Progenitor cell of endocrine pancreas (in vitro differentiated cells): ENCODE measurements around the gene PROM1. TPM values are rescaled to one million over a fixed set of nuclear protein-coding genes. Genes with fewer than 3 reads are reported as not detected.

Source experiments
- DNase-seq: peaks from one replicate; pipeline ENCODE4 v3.0.0; 2021; ENCODE audit warnings: low spot score; ENCODE audit not compliant: unreplicated experiment
- H3K27ac Mint-ChIP-seq: 2 replicates; pipeline ENCODE4 v1.8.0; 2021; ENCODE audit warnings: mild to moderate bottlenecking, moderate library complexity, mixed read lengths
- H3K27me3 Mint-ChIP-seq: 2 replicates; pipeline ENCODE4 v1.8.0; 2021; ENCODE audit warnings: mixed read lengths
- H3K36me3 Mint-ChIP-seq: 2 replicates; pipeline ENCODE4 v1.8.0; 2022; ENCODE audit warnings: mixed read lengths; ENCODE audit not compliant: insufficient read depth
- H3K4me1 Mint-ChIP-seq: 2 replicates; pipeline ENCODE4 v1.8.0; 2021; ENCODE audit warnings: low read depth, mixed read lengths
- H3K4me3 Mint-ChIP-seq: 2 replicates; pipeline ENCODE4 v1.8.0; 2021; ENCODE audit warnings: low read depth, mild to moderate bottlenecking, moderate library complexity, mixed read lengths
- H3K9me3 Mint-ChIP-seq: 2 replicates; pipeline ENCODE4 v1.8.0; 2021; ENCODE audit warnings: low read depth, mixed read lengths
- total RNA-seq: library from RNA; stranded (reverse); gene quantifications from 2 replicates; pipeline ENCODE4 v1.2.1, GENCODE V29; 2021
- TF ChIP-seq, protein P1 (sequence below): fragments of 200-600 bp; sonication (generic); IDR thresholded peaks from one replicate; pipeline ENCODE4 v1.5.0; 2021; ENCODE audit warnings: antibody characterized with exemption, mild to moderate bottlenecking; ENCODE audit not compliant: unreplicated experiment

Gene PROM1
- total RNA-seq, 1 donor from 2014 or later, result 105 TPM

GRCh38 chr4:16120720-16121119 is 36.9 kb upstream of the PROM1 start:
- Mint-ChIP-seq H3K4me3 (no peak overlapping the region), H3K27ac (no peak overlapping the region), H3K9me3 (no peaks in the 10 kb centered on the region), H3K27me3 (peaks cover 28% of the 10 kb centered on the region), H3K36me3 (no peaks in the 10 kb centered on the region), H3K4me1 (peaks cover 15% of the 10 kb centered on the region)
- TF ChIP-seq, protein P1, sequence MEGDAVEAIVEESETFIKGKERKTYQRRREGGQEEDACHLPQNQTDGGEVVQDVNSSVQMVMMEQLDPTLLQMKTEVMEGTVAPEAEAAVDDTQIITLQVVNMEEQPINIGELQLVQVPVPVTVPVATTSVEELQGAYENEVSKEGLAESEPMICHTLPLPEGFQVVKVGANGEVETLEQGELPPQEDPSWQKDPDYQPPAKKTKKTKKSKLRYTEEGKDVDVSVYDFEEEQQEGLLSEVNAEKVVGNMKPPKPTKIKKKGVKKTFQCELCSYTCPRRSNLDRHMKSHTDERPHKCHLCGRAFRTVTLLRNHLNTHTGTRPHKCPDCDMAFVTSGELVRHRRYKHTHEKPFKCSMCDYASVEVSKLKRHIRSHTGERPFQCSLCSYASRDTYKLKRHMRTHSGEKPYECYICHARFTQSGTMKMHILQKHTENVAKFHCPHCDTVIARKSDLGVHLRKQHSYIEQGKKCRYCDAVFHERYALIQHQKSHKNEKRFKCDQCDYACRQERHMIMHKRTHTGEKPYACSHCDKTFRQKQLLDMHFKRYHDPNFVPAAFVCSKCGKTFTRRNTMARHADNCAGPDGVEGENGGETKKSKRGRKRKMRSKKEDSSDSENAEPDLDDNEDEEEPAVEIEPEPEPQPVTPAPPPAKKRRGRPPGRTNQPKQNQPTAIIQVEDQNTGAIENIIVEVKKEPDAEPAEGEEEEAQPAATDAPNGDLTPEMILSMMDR, result no peak
- no peak for DNase-seq

- Mint-ChIP-seq H3K4me1 (peaks cover 15% of the 10 kb centered on the region), H3K27ac (no peak overlapping the region), H3K27me3 (peaks cover 24% of the 10 kb centered on the region), H3K4me3 (no peak overlapping the region), H3K36me3 (no peaks in the 10 kb centered on the region), H3K9me3 (no peaks in the 10 kb centered on the region)
- DNase-seq, result no peak
- TF ChIP-seq, protein P1, result no peak
These were observed 36.2 kb upstream of the PROM1 start for GRCh38 chr4:16119981-16120380.

DNA sequence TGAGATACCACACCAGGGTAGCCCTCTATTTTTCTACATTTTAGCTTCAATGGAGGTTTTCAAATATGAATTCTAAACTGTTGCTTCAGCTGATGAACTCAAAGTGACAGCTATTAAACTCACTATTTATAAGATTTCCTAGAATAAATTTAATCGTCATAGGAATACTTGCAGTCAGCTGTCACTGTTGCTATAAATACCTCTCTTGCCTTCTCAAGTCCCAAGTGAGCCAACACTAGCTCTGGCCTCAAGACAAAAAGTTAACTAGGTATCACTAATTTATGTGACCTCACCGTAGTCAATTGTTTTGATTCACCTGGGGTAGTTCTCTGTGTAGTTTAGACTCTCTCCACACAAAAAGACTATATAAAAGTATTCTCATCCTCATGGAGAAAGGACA is 34.3 kb upstream of the PROM1 start:
- Mint-ChIP-seq H3K27ac (no peak overlapping the region), H3K9me3 (no peaks in the 10 kb centered on the region), H3K4me3 (no peak overlapping the region), H3K27me3 (peaks cover 21% of the 10 kb centered on the region), H3K36me3 (no peaks in the 10 kb centered on the region), H3K4me1 (peaks cover 10% of the 10 kb centered on the region)
- TF ChIP-seq, protein P1, result no peak
- no peak for DNase-seq

DNA sequence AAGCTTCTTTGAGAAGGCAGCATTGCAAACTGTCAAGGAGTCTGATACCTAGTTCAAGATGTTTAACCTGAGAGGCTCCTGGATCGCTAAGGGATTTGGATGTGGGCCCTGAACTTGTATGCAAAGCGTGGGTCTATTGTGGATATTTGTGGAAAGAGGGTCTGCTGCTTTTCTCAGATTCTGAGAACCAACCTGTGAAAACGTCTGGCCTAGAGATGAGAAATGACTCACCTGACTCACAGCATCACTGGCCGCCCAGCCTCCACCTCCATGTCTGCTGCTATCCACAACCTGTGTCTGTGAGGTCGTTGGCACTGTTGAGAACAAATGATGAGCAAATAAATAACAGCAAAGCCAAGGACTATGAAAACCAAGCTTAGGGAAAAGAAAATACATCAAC is 33.3 kb upstream of the PROM1 start:
- TF ChIP-seq, protein P1, result no peak
- Mint-ChIP-seq H3K27me3 (peaks cover 20% of the 10 kb centered on the region), H3K9me3 (no peaks in the 10 kb centered on the region), H3K27ac (no peak overlapping the region), H3K36me3 (no peaks in the 10 kb centered on the region), H3K4me3 (no peak overlapping the region), H3K4me1 (peaks cover 10% of the 10 kb centered on the region)
- no peak for DNase-seq

GRCh38 chr4:16116493-16116990 is 32.7 kb upstream of the PROM1 start:
- Mint-ChIP-seq H3K4me1 (peaks cover 10% of the 10 kb centered on the region), H3K27me3 (peaks cover 17% of the 10 kb centered on the region), H3K4me3 (no peak overlapping the region), H3K36me3 (no peaks in the 10 kb centered on the region), H3K27ac (no peak overlapping the region), H3K9me3 (no peaks in the 10 kb centered on the region)
- DNase-seq, result no peak
- TF ChIP-seq, protein P1, result no peak
